ENCODE data around the gene ACVRL1.

ACVRL1 gene

DNA sequence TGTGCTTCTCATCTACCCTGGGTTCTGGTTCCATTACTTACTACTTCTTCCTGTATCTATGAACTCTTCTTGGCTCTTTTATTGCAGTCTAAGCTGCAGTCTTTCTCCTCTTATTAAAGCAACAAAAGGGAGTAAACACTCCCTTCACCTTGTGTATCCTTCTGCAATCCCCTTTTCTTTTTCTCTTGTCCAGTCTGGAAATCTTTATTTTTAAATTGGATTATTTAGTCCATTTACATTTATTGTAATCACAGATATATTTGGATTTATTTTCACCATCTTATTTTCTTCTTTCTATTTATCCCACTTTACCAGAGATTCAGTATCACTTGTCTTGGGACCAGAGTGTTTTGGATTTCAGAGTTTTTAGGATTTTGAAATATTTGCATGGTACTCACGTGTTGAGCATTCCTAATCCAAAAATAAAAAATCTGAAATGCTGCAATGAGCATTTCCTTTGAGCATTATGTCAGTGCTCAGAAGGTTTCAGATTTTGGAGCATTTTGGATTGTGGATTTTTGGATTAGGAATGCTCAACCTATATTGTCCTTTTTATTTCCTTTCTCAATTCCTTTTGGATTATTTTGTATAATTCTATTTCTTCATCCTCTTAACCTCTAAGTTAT is 37.4 kb downstream of the ACVRL1 start:
- no peak for DNase-seq

- DNase-seq = no peak
These were observed 40.1 kb downstream of the ACVRL1 start for GRCh38 chr12:51947246-51947996.

DNA sequence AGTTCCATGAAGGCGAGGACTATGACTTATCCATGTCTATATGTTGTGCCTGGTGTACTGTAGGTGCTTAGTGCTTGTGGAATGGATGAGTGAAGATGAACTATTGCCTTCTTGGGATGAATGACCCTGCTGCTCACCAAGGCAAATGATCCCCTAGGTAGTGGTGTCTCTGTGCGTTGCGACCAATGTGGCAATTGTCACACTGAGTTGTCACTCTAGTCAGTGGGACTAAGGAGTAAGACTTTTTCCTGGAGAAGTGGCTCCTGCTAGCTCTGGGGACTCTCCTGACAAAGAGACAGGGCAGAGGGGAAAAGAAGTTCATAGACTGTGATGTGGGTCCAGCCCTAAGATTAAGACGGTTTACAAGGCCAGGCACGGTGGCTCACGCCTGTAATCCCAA is 40.8 kb downstream of the ACVRL1 start:
- no peak for DNase-seq

- DNase-seq = no peak
These were observed 42.2 kb downstream of the ACVRL1 start for GRCh38 chr12:51949342-51950030.

DNA sequence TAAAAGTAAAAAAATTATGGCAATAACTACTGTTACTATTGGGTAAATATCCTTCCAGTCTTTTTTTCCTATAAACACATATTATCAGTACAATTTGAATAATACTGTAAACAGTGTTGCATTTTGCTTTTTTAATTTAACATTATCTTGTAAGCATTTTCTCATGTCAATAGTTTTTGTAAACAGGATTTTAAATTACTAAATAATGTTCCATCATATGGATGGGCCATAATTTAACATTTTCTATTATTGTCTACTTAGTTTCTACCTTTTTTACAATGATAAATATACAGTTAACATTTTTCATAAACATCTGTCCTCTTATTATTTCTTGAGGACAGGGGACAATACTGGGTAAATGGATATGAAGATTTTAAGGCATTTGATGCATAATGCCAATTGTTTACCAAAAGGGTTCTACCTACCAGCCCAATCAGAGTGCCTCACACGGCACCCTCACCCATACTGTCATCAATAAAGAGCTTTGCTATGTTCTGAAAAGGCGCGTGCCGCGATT is 43.4 kb downstream of the ACVRL1 start:
- DNase-seq = no peak

DNA sequence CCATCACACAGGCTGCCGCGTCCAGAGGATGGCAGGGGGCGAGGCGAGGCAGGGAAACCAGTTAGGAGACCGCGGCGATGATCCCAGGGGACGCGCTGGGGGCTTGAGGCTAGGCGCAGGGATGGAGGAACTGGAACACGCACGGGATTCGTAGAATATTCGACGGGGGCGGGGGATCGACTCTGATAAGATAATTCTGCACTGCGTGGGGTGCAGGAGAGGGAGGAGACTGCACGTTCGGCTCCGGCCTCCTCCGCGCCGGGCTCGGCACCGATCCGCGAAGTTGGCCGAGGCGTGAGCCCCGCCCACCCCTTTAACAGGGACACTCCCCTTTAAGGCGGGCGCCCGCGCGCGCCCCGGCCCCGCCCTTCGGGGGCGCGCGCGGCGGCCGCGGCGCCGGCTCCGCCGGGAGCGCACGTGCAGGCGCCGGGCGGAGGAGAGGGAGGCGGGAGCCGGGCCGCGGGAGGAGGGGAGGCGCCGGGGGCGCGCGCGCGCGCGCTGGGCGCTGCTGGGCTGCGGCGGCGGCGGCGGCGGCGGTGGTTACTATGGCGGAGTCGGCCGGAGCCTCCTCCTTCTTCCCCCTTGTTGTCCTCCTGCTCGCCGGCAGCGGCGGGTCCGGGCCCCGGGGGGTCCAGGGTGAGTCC is 44.0 kb downstream of the ACVRL1 start, which contains the start of gene ACVR1B:
TSS of gene ACVR1B (plus strand) at position 501 of the 644 bp plus-strand sequence. CDS start at position 546, 45 bp downstream.
- DNase-seq = peak; percentile 92 to 94

DNA sequence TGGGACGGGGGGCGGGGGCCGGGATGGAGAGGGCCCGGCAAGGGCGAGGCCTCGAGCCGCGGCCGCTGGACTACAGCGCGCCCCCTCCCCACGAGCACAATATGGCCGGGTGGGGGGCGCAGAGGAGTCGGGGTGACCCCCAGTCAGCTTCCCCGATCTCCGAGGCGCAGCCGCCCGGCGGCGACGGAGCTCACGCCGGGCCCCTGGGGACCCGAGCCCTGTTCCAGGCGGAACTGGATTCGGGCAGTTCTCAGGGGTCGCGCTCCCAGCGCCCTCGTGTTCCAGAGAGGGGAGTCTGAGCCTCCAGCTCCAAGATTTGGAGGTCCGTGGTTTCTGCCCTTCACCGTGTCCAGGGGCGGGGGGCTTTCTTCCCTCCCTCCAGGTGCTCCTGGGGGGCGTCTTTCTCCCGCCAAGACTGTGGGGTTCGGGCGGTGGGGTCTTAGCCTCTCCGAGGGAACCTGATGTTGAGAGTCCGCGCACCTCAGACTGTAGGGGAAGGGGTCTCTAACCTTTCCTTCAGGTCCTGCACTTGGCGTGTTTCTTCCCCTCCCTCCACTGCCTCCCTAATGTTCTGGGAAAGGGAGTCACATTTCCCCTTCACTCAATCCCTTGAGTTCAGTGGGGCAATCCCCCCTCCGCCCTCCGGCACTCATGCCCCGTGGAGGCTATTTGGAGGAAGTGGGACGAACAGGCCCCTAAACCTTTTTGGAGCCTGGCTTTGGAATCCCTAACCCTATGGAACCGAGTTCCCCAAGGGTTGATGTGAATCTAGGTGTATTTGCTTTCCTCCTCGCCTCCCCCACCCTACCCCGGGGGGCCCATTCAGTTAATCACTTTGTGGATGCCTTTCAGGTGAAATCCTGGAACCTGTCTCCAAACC is 44.8 kb downstream of the ACVRL1 start:
- DNase-seq = peak; percentile 15 to 20

- no peak for DNase-seq
These were observed 45.8 kb downstream of the ACVRL1 start for GRCh38 chr12:51953089-51953488.

DNA sequence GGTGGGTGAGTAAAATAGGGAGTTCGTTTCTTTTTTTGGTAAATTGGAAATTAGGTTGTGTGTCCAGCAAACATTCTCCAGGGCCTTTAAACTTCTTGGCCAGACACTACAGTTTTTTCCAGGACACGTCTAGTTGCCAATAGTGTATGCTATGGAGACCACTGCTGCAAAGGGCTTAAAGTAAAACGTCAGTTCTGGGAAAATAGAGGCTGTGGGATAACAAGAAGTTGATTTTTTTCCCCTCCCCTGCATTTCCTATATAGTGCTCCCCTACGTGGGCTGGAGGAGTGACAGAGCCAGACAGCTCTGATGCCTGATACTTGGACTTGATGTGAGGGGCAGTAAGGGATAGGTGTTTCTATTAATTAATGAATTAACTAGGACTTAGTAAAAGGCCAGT is 46.6 kb downstream of the ACVRL1 start:
- DNase-seq = no peak

DNA sequence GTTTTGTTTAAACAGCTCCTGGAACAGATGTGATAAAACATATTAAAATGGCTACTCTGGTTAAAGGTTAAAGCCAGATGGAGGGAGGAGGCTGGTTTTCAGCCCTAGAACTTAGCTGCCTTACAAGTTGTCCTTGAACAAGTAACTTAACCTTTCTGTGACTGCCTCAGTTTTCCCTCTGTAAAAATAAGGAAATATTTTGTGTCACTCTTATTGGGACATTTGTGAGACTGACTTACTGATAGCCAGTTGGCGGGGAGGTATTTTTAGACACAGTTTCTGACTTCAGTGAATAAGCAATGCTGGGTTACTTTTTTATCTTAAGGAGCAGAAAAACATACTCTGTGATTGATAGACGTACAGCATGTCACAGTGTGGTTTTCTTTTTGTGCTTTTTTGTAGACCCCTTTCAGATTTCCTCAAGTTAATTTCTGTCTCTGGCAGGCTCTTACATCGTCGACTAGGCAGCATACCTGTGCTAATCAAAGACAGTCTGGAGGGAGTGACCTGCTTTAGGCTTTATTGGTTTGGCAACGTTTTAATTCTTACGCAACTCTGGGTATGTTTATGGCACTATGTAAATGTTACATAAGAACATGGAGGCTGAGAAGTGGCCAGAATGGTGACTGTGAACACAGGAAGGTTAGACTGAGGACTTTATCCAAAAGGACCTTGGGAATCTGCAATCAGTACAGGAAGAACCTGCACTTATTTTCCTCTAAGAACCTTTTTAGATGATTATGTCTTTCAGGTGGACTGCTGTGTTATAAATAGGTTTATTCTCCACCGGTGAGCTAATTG is 47.5 kb downstream of the ACVRL1 start:
- no peak for DNase-seq

DNA sequence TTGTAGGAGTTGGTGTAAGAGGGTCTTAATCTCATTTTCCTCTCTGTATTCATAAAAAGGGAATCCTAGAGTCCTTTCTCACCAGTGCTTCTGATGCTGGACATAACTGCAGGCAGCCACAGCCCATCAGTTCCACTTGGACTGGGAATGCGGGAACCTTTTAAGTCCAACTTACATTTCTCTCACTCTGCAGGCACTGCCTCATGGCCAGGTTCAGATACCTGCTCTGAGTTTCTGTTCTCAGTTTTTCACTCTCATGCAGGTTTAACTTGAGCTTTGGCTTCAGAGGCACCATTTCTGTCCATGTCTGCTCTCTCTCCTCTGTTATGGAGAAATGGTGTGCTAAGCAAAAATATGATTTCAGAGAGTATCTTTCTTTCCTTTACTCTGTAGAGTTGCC is 48.4 kb downstream of the ACVRL1 start:
- no peak for DNase-seq

GRCh38 chr12:51958542-51958941 is 51.2 kb downstream of the ACVRL1 start:
- no peak for DNase-seq

DNA sequence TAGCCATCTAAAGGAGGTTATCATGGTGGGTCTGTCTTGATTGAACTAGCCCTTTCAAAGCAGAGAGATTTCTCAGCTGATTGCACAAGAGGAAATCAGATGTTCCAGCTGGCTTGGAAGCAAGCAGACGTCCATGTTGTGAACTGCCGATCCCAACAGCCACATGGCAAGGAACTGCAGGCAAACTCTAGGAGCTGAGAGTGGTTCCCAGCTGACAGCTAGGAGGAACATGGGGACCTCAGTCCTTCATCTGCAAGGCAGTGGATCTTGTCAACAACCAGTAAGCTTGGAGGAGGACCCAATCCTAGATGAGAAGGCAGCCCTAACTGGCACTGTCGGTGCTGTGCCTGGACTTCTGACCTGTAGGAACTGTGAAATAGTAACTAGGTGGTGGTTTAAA is 51.9 kb downstream of the ACVRL1 start:
- DNase-seq = no peak

GRCh38 chr12:51959921-51960320 is 52.6 kb downstream of the ACVRL1 start:
- DNase-seq = no peak

DNA sequence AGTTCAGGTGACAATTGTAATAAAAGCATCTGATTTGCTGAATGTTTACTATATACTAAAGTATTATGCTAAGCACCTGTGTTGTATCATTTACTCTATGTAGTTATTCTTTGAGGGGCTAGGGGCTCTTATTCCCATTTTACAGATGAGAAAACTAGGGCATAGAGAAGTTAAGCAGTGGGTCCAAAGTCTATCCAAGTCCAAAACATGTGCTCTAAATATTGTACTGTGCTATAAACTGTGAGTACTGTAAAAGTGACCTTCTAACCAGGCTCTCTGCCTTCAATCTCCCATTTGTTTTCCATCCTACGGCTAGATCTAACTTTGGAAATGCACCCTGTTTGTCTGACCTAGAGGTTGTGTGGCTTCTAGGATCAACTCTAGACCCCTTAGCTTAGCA is 53.2 kb downstream of the ACVRL1 start:
- DNase-seq = no peak

DNA sequence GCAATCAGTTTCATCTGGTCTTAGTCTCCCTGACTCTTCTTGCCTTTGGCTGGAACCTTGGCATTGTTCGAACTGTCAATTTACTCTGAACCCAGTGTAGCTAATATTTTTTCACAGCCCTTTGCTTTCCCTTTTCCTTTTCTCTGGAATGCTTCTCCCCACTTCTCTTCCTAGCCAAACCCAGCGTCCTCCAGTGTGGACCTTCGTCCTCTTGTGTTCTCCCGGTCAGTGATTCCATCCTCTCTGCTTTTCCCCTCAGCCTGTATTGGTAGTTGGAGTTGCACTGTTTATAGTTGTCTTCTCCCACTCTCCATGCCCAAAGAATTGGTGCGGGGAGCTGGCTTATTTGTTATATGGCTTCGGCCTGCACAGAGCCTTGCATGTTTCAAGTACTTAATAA is 53.6 kb downstream of the ACVRL1 start:
- DNase-seq = no peak

GRCh38 chr12:51961834-51962233 is 54.5 kb downstream of the ACVRL1 start:
- DNase-seq = no peak

GRCh38 chr12:51962737-51963136 is 55.4 kb downstream of the ACVRL1 start:
- no peak for DNase-seq

GRCh38 chr12:51963477-51963876 is 56.2 kb downstream of the ACVRL1 start:
- no peak for DNase-seq

- DNase-seq = no peak
These were observed 62.3 kb downstream of the ACVRL1 start for GRCh38 chr12:51969643-51970042.

DNA sequence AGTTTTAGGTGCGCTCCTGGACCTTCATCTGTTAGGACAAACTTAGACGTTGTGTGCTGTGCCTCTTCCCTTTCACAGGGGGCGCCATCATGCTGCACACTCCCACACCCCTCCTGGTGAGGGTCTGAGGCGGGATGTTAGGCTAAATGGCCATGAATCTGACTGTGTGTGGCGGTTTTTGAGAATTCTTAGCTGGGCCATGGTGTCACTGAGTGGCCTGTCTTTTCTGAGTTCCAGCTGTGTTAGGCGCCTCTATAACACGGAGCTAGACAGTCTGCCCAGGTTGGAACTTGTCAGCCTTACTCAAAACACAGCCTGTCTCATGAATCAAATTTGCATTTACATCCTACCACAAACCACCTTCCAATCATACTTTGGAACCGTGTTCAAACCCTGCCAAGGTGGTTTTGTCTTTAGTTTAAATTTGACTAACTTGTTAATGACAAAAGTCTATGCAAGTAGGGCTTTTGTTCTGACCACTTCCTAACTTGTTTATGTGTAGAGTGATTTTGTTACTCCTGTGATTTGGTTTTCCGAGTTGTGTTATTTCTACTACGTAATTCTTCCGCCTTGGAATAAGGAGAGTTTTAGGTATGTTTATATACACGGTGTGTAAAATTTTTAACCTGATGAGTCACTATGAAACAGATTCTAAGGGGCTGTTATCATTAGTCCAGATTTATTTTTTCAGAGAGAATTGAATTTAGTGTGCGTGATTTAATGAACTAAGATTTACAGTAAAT is 63.8 kb downstream of the ACVRL1 start:
- peak; percentile 16 to 24 for DNase-seq
